PC-3 (cell line): ENCODE measurements around the gene PXN. TPM values are rescaled to one million over a fixed set of nuclear protein-coding genes. Genes with fewer than 3 reads are reported as not detected.
A peak's percentile ranks its signal among the peaks of the same experiment; 100 is the strongest.
"Not testable (repeated sequence)": the region's sequence is repeated elsewhere in the genome, so short reads cannot be mapped to it uniquely, and the experiment has no call there.

Experiments
- ATAC-seq: fragments of 200-7000 bp; cut with Tn5 transposase; 2 replicates; pipeline ENCODE4 v1.9.1; 2020; ENCODE audit warnings: mild to moderate bottlenecking, moderate library complexity
- BruUV-seq: library from RNA; stranded (reverse); fragments of 400-500 nt; replicated peaks from 2 replicates; lab custom pipeline; 2021; lab: Mats Ljungman, UMichigan
- CTCF ChIA-PET: fragments of 300-600 bp; sonication (Branson Sonifier 250); formaldehyde crosslinking; loops from one replicate; lab custom pipeline; 2022; ENCODE audit warnings: antibody characterized with exemption; lab: Charles Lee
- POLR2A ChIA-PET: fragments of 300-600 bp; sonication (Branson Sonifier 250); formaldehyde crosslinking; loops from one replicate; lab custom pipeline; 2022; ENCODE audit warnings: antibody characterized with exemption; ENCODE audit not compliant: unreplicated experiment; lab: Charles Lee
- DNase-seq: peaks from one replicate; pipeline ENCODE4 v3.0.0-alpha.2; 2015
- H2AFZ ChIP-seq: fragments of 300-600 bp; sonication (generic); 2 replicates; pipeline ENCODE4 v1.6.0; 2016; ENCODE audit warnings: antibody characterized with exemption, low read length
- H3F3A ChIP-seq: fragments of 300-600 bp; sonication (generic); one replicate; pipeline ENCODE4 v1.6.0; 2017; ENCODE audit warnings: antibody characterized with exemption, low read length, control low read depth, mild to moderate bottlenecking; ENCODE audit not compliant: unreplicated experiment
- H3K27ac ChIP-seq: fragments of 300-600 bp; sonication (generic); 2 replicates; pipeline ENCODE4 v1.5.1; 2016; ENCODE audit warnings: mild to moderate bottlenecking, low read length
- H3K27me3 ChIP-seq: fragments of 300-600 bp; sonication (generic); 2 replicates; pipeline ENCODE4 v1.6.1; 2016; ENCODE audit warnings: low read length, mixed read lengths
- H3K36me3 ChIP-seq: fragments of 300-600 bp; sonication (generic); 2 replicates; pipeline ENCODE4 v1.6.1; 2016; ENCODE audit warnings: low read depth, mixed run types, low read length, mixed read lengths
- H3K4me1 ChIP-seq: fragments of 300-600 bp; sonication (generic); 2 replicates; pipeline ENCODE4 v1.5.1; 2016; ENCODE audit warnings: low read length; ENCODE audit not compliant: insufficient read depth
- H3K4me2 ChIP-seq: fragments of 300-600 bp; sonication (generic); 2 replicates; pipeline ENCODE4 v1.6.0; 2016; ENCODE audit warnings: low read length
- H3K4me3 ChIP-seq: fragments of 300-600 bp; sonication (generic); 2 replicates; pipeline ENCODE4 v1.5.1; 2016; ENCODE audit warnings: mild to moderate bottlenecking, low read length, mixed read lengths
- H3K79me2 ChIP-seq: fragments of 300-600 bp; sonication (generic); 2 replicates; pipeline ENCODE4 v1.6.1; 2017; ENCODE audit warnings: low read length, mixed read lengths
- H3K9ac ChIP-seq: fragments of 300-600 bp; sonication (generic); 2 replicates; pipeline ENCODE4 v1.6.0; 2016; ENCODE audit warnings: mild to moderate bottlenecking, low read length
- H3K9me2 ChIP-seq: fragments of 300-600 bp; sonication (generic); replicated peaks from 2 replicates; pipeline ENCODE4 v1.6.1; 2016; ENCODE audit warnings: mixed run types, low read length, mixed read lengths
- H3K9me3 ChIP-seq: fragments of 300-600 bp; sonication (generic); 2 replicates; pipeline ENCODE4 v1.6.1; 2016; ENCODE audit warnings: low read length, mixed read lengths
- H4K20me1 ChIP-seq: fragments of 300-600 bp; sonication (generic); 2 replicates; pipeline ENCODE4 v1.6.1; 2016; ENCODE audit warnings: low read length, mixed read lengths
- EZH2 ChIP-seq: fragments of 300-600 bp; sonication (generic); IDR thresholded peaks from one replicate; pipeline ENCODE4 v1.6.1; 2017; ENCODE audit warnings: antibody characterized with exemption, mild to moderate bottlenecking, low read length; ENCODE audit not compliant: unreplicated experiment
- EZH2phosphoT487 ChIP-seq: fragments of 300-600 bp; sonication (generic); IDR thresholded peaks from 2 replicates; pipeline ENCODE4 v1.6.1; 2018; ENCODE audit warnings: mild to moderate bottlenecking, antibody characterized with exemption, low read length, borderline replicate concordance
- intact Hi-C: fragments of 100-400 bp; cut with micrococcal nuclease; formaldehyde crosslinking; loops from 2 replicates; pipeline ENCODE4 v1.9.0; 2023
- total RNA-seq: library from RNA; depleted of rRNA; stranded (reverse); fragments of >200 nt; gene quantifications from 2 replicates; pipeline ENCODE4 v1.2.3, GENCODE V29; 2014
- TF ChIP-seq, protein P1 (sequence below): fragments of 300-600 bp; sonication (generic); conservative IDR thresholded peaks from 2 replicates; pipeline ENCODE4 v1.5.1; 2017; ENCODE audit warnings: antibody characterized with exemption, low read depth, mild to moderate bottlenecking, low read length

The PXN gene
- total RNA-seq, 1 experiment from 2014 or later = 313 TPM

DNA sequence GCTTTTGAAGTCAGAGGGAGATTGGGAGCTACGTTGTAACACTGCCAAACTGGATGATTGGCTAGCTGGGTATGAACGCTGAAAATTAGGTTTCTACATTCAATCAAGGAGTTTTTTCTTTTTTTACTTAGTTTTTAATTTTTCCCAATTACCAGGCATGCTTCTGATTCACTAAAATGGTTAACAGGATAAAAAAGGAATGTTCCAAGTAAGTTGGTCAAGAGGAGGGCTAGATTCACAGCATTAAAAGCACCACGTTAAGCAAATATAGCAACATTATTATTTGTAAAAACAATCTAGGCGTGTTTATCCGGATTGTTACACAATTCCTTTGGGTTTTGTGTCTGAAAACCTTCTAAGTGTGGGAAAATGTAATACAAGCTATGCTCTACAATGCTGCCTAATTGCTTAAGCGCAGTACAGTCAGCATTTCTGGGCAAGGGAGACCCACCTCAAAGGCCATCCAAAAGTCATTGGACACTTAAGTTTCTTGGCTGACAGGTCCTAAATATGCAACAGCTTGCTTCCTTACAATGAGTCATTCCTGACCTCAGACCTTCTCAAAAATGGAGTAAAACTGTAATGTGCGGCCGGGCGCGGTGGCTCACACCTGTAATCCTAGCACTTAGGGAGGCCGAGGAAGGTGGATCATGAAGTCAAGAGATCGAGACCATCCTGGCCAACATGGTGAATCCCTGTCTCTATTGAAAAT is 65.8 kb downstream of the PXN start:
- H2AFZ ChIP-seq = no peak overlapping the region
- peaks cover 45% of the 10 kb centered on the region for H3K36me3 ChIP-seq
- intact Hi-C loops = no loop called here
- DNase-seq (peak; percentile 52), ATAC-seq (no peak)
- peak overlapping the region; percentile 94 for H3K4me2 ChIP-seq
- TF ChIP-seq EZH2phosphoT487 = no peak
- no peak for TF ChIP-seq EZH2
- TF ChIP-seq, protein P1, sequence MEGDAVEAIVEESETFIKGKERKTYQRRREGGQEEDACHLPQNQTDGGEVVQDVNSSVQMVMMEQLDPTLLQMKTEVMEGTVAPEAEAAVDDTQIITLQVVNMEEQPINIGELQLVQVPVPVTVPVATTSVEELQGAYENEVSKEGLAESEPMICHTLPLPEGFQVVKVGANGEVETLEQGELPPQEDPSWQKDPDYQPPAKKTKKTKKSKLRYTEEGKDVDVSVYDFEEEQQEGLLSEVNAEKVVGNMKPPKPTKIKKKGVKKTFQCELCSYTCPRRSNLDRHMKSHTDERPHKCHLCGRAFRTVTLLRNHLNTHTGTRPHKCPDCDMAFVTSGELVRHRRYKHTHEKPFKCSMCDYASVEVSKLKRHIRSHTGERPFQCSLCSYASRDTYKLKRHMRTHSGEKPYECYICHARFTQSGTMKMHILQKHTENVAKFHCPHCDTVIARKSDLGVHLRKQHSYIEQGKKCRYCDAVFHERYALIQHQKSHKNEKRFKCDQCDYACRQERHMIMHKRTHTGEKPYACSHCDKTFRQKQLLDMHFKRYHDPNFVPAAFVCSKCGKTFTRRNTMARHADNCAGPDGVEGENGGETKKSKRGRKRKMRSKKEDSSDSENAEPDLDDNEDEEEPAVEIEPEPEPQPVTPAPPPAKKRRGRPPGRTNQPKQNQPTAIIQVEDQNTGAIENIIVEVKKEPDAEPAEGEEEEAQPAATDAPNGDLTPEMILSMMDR = no peak
- H3K27ac ChIP-seq = peak overlapping the region; percentile 67
- H3K27me3 ChIP-seq = no peaks in the 10 kb centered on the region
- peak overlapping the region; percentile 76 for H3K4me3 ChIP-seq
- no TSS peak for BruUV-seq
- peaks cover 46% of the 10 kb centered on the region for H4K20me1 ChIP-seq
- peaks cover 49% of the 10 kb centered on the region for H3F3A ChIP-seq
- H3K9me2 ChIP-seq = no peaks in the 10 kb centered on the region
- peak overlapping the region; percentile 98 for H3K9ac ChIP-seq
- peaks cover 57% of the 10 kb centered on the region for H3K79me2 ChIP-seq
- H3K4me1 ChIP-seq = peaks cover 54% of the 10 kb centered on the region
- H3K9me3 ChIP-seq = no peaks in the 10 kb centered on the region
- CTCF ChIA-PET = no interaction called here
- POLR2A ChIA-PET = interaction anchor here (0.6 to 0.9 kb wide), 3 partner anchors 66 to 381 kb away, joined by 3 to 5 read pairs (median 3); partner anchors contain the start of genes COQ5, POP5 and PXN

GRCh38 chr12:120199025-120199424 is 66.5 kb downstream of the PXN start:
- Histone ChIP-seq H2AFZ (no peak overlapping the region), H3F3A (peaks cover 49% of the 10 kb centered on the region), H3K9me3 (no peaks in the 10 kb centered on the region), H3K27ac (peak overlapping the region; percentile 67), H3K4me2 (peak overlapping the region; percentile 94), H3K79me2 (peaks cover 65% of the 10 kb centered on the region), H3K9me2 (no peaks in the 10 kb centered on the region), H3K9ac (peak overlapping the region; percentile 98), H3K4me3 (peak overlapping the region; percentile 76), H4K20me1 (peaks cover 47% of the 10 kb centered on the region), H3K36me3 (peaks cover 45% of the 10 kb centered on the region), H3K27me3 (no peaks in the 10 kb centered on the region), H3K4me1 (peaks cover 54% of the 10 kb centered on the region)
- BruUV-seq = no TSS peak
- ChIA-PET CTCF (no interaction called here), POLR2A (interaction anchor here (0.6 to 0.9 kb wide), 3 partner anchors 66 to 382 kb away, joined by 3 to 5 read pairs (median 3); partner anchors contain the start of genes COQ5, POP5 and PXN)
- no peak for ATAC-seq
- peak; percentile 34 for DNase-seq
- intact Hi-C loops = no loop called here
- TF ChIP-seq EZH2 = no peak
- no peak for TF ChIP-seq EZH2phosphoT487
- TF ChIP-seq, protein P1 = no peak

GRCh38 chr12:120197542-120197887 is 68.0 kb downstream of the PXN start:
- peaks cover 45% of the 10 kb centered on the region for H3K36me3 ChIP-seq
- no peak for DNase-seq
- ATAC-seq = no peak
- CTCF ChIA-PET = interaction anchor here (0.7 kb wide), 1 partner anchor 90 kb away, joined by 3 read pairs; no protein-coding TSS in a partner anchor
- H3K27ac ChIP-seq = no peak overlapping the region
- peak overlapping the region; percentile 76 for H3K4me3 ChIP-seq
- peak overlapping the region; percentile 94 for H3K4me2 ChIP-seq
- H3K9me3 ChIP-seq = no peaks in the 10 kb centered on the region
- peaks cover 57% of the 10 kb centered on the region for H3K4me1 ChIP-seq
- H3K27me3 ChIP-seq = no peaks in the 10 kb centered on the region
- POLR2A ChIA-PET = no interaction called here
- intact Hi-C loops = no loop called here
- peaks cover 79% of the 10 kb centered on the region for H3K79me2 ChIP-seq
- no TSS peak for BruUV-seq
- no peak overlapping the region for H2AFZ ChIP-seq
- H3F3A ChIP-seq = peaks cover 49% of the 10 kb centered on the region
- peaks cover 50% of the 10 kb centered on the region for H4K20me1 ChIP-seq
- no peaks in the 10 kb centered on the region for H3K9me2 ChIP-seq
- H3K9ac ChIP-seq = no peak overlapping the region
- TF ChIP-seq EZH2 (no peak), EZH2phosphoT487 (no peak)
- TF ChIP-seq, protein P1 = no peak

DNA sequence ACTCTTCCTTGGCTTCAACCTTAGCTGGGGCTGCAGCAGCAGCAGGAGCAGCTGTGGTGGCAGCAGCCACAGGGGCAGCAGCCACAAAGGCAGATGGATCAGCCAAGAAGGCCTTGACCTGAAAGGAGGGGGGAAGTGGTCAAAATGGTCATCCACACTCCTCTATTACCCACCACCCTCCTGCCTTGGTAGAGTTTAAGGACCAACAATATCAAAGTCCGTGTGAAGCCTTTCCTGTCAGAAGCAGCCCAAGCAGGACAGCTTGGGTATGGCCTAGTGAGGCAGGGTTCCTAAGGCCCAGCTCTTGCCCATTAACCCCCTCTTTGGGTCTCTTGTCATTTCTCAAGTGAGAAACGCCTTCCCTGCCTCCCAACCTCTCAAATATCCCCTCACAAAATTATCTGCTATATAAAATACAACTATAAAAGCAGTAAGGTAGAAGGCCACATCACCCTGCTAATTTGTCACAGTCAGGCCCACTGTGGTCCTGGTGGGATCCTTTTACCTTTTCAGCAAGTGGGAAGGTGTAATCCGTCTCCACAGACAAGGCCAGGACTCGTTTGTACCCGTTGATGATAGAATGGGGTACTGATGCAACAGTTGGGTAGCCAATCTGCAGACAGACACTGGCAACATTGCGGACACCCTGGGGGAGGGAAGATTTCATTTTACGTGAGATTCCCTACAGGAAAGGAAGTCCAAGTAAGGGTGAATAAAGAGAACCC is 68.6 kb downstream of the PXN start:
- H3K9me2 ChIP-seq, CTCF ChIA-PET, ATAC-seq, DNase-seq, BruUV-seq, H2AFZ ChIP-seq, H3K9me3 ChIP-seq, H3K9ac ChIP-seq, H3K27ac ChIP-seq, H3K27me3 ChIP-seq, intact Hi-C loops: not testable (repeated sequence)
- H3K36me3 ChIP-seq = peaks cover 48% of the 10 kb centered on the region
- peak overlapping the region; percentile 94 for H3K4me2 ChIP-seq
- peaks cover 58% of the 10 kb centered on the region for H3K4me1 ChIP-seq
- POLR2A ChIA-PET = interaction anchor here (1.1 kb wide), 1 partner anchor 94 kb away, joined by 12 read pairs; the partner anchor contains the start of gene RNU4-2
- peaks cover 49% of the 10 kb centered on the region for H3F3A ChIP-seq
- H4K20me1 ChIP-seq = peaks cover 54% of the 10 kb centered on the region
- peaks cover 79% of the 10 kb centered on the region for H3K79me2 ChIP-seq
- H3K4me3 ChIP-seq = peak overlapping the region; percentile 76
